Ectodermal cell (in vitro differentiated cells): ENCODE results near the gene COL28A1.
"Not testable (repeated sequence)": the region's sequence is repeated elsewhere in the genome, so short reads cannot be mapped to it uniquely, and the experiment has no call there.

Experiments used
- H3K27ac ChIP-seq: 2 replicates; pipeline ENCODE4 v1.7.0; 2013; ENCODE audit warnings: mild to moderate bottlenecking, low read depth, low read length; ENCODE audit not compliant: insufficient read depth, poor library complexity, severe bottlenecking
- H3K27me3 ChIP-seq: 2 replicates; pipeline ENCODE4 v1.7.0; 2013; ENCODE audit warnings: mild to moderate bottlenecking, low read length; ENCODE audit not compliant: insufficient read depth, control insufficient read depth, poor library complexity, severe bottlenecking
- H3K36me3 ChIP-seq: one replicate; pipeline ENCODE4 v1.7.0; 2013; ENCODE audit warnings: low read length; ENCODE audit not compliant: control insufficient read depth, insufficient read depth
- H3K4me1 ChIP-seq: one replicate; pipeline ENCODE4 v1.7.0; 2013; ENCODE audit warnings: low read length; ENCODE audit not compliant: control insufficient read depth, insufficient read depth
- H3K4me3 ChIP-seq: 2 replicates; pipeline ENCODE4 v1.7.0; 2013; ENCODE audit warnings: low read depth, low read length, control low read depth; ENCODE audit not compliant: insufficient read depth
- H3K9me3 ChIP-seq: 2 replicates; pipeline ENCODE4 v1.7.0; 2013; ENCODE audit warnings: mild to moderate bottlenecking, low read length, moderate library complexity; ENCODE audit not compliant: control insufficient read depth
- WGBS, 2 experiments: methylation state at CpG; one replicate each; pipeline ENCODE4 v1.1.7; 2013; ENCODE audit warnings: missing lambda C conversion rate in 2 of 2; 5-methylcytosine and 5-hydroxymethylcytosine counted together

COL28A1 gene

GRCh38 chr7:7414791-7415603 lies 120.7 kb downstream of the COL28A1 start:
- Histone ChIP-seq H3K27me3 (no peaks in the 10 kb centered on the region), H3K9me3 (no peaks in the 10 kb centered on the region), H3K36me3 (no peaks in the 10 kb centered on the region), H3K4me1 (no peaks in the 10 kb centered on the region), H3K4me3 (no peak overlapping the region), H3K27ac (no peak overlapping the region)
- 93 to 97% methylated on average over 6 to 7 of the region's 7 CpGs for WGBS, 2 experiments

DNA sequence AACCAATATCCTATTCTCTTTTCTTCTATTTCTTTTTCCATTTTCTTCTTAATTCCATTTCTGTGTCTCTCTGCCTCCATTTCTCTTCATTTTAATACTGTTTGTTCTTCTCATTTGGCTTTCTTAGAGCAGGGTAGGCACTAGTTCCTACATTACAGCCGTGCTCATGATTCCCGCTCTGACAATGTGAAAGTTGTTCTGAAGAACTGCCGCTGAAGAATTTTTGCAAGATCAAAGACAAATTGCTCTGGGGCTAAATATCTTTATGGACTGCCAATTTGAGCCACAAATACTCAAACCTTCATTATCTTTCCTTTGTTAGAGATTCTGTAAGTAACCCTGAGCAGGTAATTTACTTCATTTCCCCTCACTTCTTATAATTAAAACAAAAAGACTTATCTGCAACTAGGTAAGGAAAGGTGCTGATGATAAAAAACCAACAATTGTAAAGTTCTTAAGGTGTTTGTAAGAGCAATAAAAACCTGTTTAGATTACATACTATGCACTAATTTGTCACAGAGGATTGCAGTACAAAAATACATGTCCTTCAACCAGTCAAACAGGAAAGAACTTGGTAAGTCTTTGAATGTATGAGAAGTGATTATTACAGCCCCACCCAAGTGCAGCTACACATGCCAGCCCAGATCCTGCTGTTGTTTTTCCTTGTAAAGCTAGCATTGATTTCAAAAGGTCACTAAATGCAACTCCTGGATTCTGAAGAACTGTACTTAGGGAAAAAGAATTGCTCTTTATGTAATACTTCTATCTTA lies 127.5 kb downstream of the COL28A1 start:
- Histone ChIP-seq H3K36me3 (no peaks in the 10 kb centered on the region), H3K4me1 (no peaks in the 10 kb centered on the region), H3K27me3 (no peaks in the 10 kb centered on the region), H3K9me3 (no peaks in the 10 kb centered on the region), H3K4me3 (no peak overlapping the region), H3K27ac (no peak overlapping the region)
- WGBS, 2 experiments: 93 to 95% methylated on average over 3 of the region's 3 CpGs

- Histone ChIP-seq H3K4me3 (no peak overlapping the region), H3K36me3 (no peaks in the 10 kb centered on the region), H3K4me1 (no peaks in the 10 kb centered on the region), H3K9me3 (no peaks in the 10 kb centered on the region), H3K27ac (no peak overlapping the region), H3K27me3 (no peaks in the 10 kb centered on the region)
Measured at GRCh38 chr7:7405461-7405860, 130.2 kb downstream of the COL28A1 start.

GRCh38 chr7:7399707-7400106 lies 136.0 kb downstream of the COL28A1 start:
- no peak overlapping the region for H3K4me3 ChIP-seq
- H3K4me1 ChIP-seq: no peaks in the 10 kb centered on the region
- H3K9me3 ChIP-seq: no peaks in the 10 kb centered on the region
- H3K36me3 ChIP-seq: no peaks in the 10 kb centered on the region
- no peak overlapping the region for H3K27ac ChIP-seq
- no peaks in the 10 kb centered on the region for H3K27me3 ChIP-seq
- 93 to 94% methylated on average over 2 of the region's 2 CpGs for WGBS, 2 experiments

- 93 to 95% methylated on average over 4 of the region's 4 CpGs for WGBS, 2 experiments
- Histone ChIP-seq H3K27me3 (no peaks in the 10 kb centered on the region), H3K9me3 (no peaks in the 10 kb centered on the region), H3K4me3 (no peak overlapping the region), H3K27ac (no peak overlapping the region), H3K4me1 (no peaks in the 10 kb centered on the region), H3K36me3 (no peaks in the 10 kb centered on the region)
Measured at GRCh38 chr7:7395785-7396184, 139.9 kb downstream of the COL28A1 start.

DNA sequence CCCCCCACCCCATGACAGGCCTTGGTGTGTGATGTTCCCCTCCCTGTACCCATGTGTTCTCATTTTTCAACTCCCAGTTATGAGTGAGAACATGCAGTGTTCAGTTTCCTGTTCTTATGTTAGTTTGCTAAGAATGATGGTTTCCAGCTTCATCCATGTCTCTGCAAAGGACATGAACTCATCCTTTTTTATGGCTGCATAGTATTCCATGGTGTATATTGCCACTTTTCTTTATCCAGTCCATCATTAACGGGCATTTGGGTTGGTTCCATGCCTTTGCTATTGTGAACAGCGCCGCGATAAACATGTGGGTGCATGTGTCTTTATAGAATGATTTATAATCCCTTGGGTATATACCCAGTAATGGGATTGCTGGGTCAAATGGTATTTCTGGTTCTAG lies 147.5 kb downstream of the COL28A1 start:
- H3K4me3 ChIP-seq, H3K9me3 ChIP-seq, H3K4me1 ChIP-seq, H3K27me3 ChIP-seq, H3K27ac ChIP-seq, H3K36me3 ChIP-seq: not testable (repeated sequence)
- WGBS, 2 experiments: 79 to 88% methylated on average over 3 to 4 of the region's 4 CpGs

DNA sequence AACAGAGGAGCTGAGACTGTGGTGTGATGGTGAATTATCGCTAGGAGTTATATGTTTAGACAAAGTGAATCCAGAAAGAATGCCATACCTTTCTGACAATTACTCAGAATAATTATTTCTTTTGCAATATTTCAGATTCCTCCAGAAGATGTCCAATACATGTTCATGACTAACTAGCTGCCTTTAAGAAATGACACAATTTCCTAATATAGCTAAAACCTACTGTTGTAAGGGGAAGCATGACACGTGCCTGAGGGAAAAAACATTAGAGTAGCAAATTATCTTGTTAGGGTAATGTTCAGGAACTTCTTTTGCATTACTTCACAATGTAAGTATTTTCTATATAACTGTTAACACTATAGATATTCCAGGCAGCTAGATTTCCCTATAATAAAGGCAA lies 150.3 kb downstream of the COL28A1 start:
- Histone ChIP-seq H3K4me1 (no peaks in the 10 kb centered on the region), H3K36me3 (no peaks in the 10 kb centered on the region), H3K4me3 (no peak overlapping the region), H3K9me3 (no peaks in the 10 kb centered on the region), H3K27me3 (no peaks in the 10 kb centered on the region), H3K27ac (no peak overlapping the region)
- WGBS, 2 experiments: 83 to 89% methylated on average over 1 of the region's 2 CpGs

- no peak overlapping the region for H3K27ac ChIP-seq
- no peaks in the 10 kb centered on the region for H3K27me3 ChIP-seq
- no peaks in the 10 kb centered on the region for H3K36me3 ChIP-seq
- no peaks in the 10 kb centered on the region for H3K9me3 ChIP-seq
- H3K4me3 ChIP-seq: no peak overlapping the region
- H3K4me1 ChIP-seq: no peaks in the 10 kb centered on the region
Measured at GRCh38 chr7:7384228-7384627, 151.4 kb downstream of the COL28A1 start.

GRCh38 chr7:7375538-7375937 lies 160.1 kb downstream of the COL28A1 start:
- Histone ChIP-seq H3K4me1 (no peaks in the 10 kb centered on the region), H3K36me3 (no peaks in the 10 kb centered on the region), H3K9me3 (no peaks in the 10 kb centered on the region), H3K27me3 (no peaks in the 10 kb centered on the region), H3K27ac (no peak overlapping the region), H3K4me3 (no peak overlapping the region)
- 94 to 96% methylated on average over 4 of the region's 4 CpGs for WGBS, 2 experiments

- no peaks in the 10 kb centered on the region for H3K9me3 ChIP-seq
- H3K27me3 ChIP-seq: no peaks in the 10 kb centered on the region
- WGBS, 2 experiments: 90 to 97% methylated on average over 2 of the region's 2 CpGs
- H3K4me3 ChIP-seq: no peak overlapping the region
- H3K27ac ChIP-seq: no peak overlapping the region
- no peaks in the 10 kb centered on the region for H3K4me1 ChIP-seq
- H3K36me3 ChIP-seq: no peaks in the 10 kb centered on the region
Measured at GRCh38 chr7:7370076-7370475, 165.6 kb downstream of the COL28A1 start.
